ENCODE results near the gene KCNV2.

The KCNV2 gene

GRCh38 chr9:2720179-2720654 lies 2.9 kb downstream of the KCNV2 start:
- DNase-seq (ENCODE audit: low read depth in 2 of 2): no peak

- DNase-seq (ENCODE audit: low read depth in 2 of 2): no peak
Observed at GRCh38 chr9:2722715-2723114, 5.4 kb downstream of the KCNV2 start.

- no peak for DNase-seq (ENCODE audit: low read depth in 2 of 2)
Observed at GRCh38 chr9:2723376-2724065, 6.2 kb downstream of the KCNV2 start.

GRCh38 chr9:2725126-2725525 lies 7.8 kb downstream of the KCNV2 start:
- DNase-seq (ENCODE audit: low read depth in 2 of 2): no peak

GRCh38 chr9:2725898-2726649 lies 8.8 kb downstream of the KCNV2 start:
- no peak for DNase-seq (ENCODE audit: low read depth in 2 of 2)

GRCh38 chr9:2726650-2727340 lies 9.5 kb downstream of the KCNV2 start:
- DNase-seq (ENCODE audit: low read depth in 2 of 2): no peak

GRCh38 chr9:2727374-2727773 lies 10.1 kb downstream of the KCNV2 start:
- no peak for DNase-seq (ENCODE audit: low read depth in 2 of 2)

GRCh38 chr9:2727966-2728613 lies 10.8 kb downstream of the KCNV2 start:
- DNase-seq (ENCODE audit: low read depth in 2 of 2): no peak

- DNase-seq (ENCODE audit: low read depth in 2 of 2): no peak
Observed at GRCh38 chr9:2729003-2729402, 11.7 kb downstream of the KCNV2 start.

GRCh38 chr9:2729721-2730120 lies 12.4 kb downstream of the KCNV2 start:
- DNase-seq (ENCODE audit: low read depth in 2 of 2): no peak

- DNase-seq (ENCODE audit: low read depth in 2 of 2): no peak
Observed at GRCh38 chr9:2730971-2731370, 13.7 kb downstream of the KCNV2 start.

GRCh38 chr9:2732492-2732891 lies 15.2 kb downstream of the KCNV2 start:
- no peak for DNase-seq (ENCODE audit: low read depth in 2 of 2)

GRCh38 chr9:2740616-2741015 lies 23.3 kb downstream of the KCNV2 start:
- DNase-seq (ENCODE audit: low read depth in 2 of 2): no peak

GRCh38 chr9:2741441-2742158 lies 24.3 kb downstream of the KCNV2 start:
- DNase-seq (ENCODE audit: low read depth in 2 of 2): no peak

- DNase-seq (ENCODE audit: low read depth in 2 of 2): no peak
Observed at GRCh38 chr9:2742214-2742613, 24.9 kb downstream of the KCNV2 start.

GRCh38 chr9:2743937-2744529 lies 26.7 kb downstream of the KCNV2 start:
- no peak for DNase-seq (ENCODE audit: low read depth in 2 of 2)

- DNase-seq (ENCODE audit: low read depth in 2 of 2): no peak
Observed at GRCh38 chr9:2745560-2746380, 28.5 kb downstream of the KCNV2 start.

GRCh38 chr9:2749485-2749884 lies 32.2 kb downstream of the KCNV2 start:
- DNase-seq (ENCODE audit: low read depth in 2 of 2): no peak

- no peak for DNase-seq (ENCODE audit: low read depth in 2 of 2)
Observed at GRCh38 chr9:2755285-2755684, 38.0 kb downstream of the KCNV2 start.
